ENCODE data around the gene NRSN2.
"Not testable (repeated sequence)": the region's sequence is repeated elsewhere in the genome, so short reads cannot be mapped to it uniquely, and the experiment has no call there.

Gene NRSN2

DNA sequence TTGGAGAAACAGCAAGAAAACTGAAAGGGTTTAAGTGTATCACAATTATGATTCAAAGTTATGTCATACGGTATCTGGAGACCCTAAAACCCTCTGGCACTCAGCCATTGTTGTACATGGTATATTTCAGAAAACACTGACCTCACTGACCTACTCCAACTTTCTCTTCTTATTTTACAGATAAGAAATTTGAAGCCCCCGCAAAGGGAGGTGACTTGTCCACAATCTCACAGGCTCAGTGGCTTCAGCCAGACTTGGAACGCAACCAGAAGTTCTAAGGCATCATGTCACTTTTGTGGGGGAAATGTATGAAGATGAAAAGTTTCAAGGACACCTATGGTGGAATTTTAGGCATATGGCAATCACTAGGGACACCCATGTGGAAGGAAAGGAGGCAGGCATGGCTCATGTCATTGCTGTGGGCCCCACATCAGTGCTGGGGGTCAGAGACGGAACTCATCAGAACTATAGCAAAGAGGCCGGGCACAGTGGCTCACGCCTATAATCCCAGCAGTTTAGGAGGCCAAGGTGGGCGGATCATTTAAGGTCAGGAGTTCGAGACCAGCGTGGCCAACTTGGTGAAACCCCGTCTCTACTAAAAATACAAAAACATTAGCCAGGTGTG is 28.5 kb downstream of the NRSN2 start:
- DNase-seq: no peak

DNA sequence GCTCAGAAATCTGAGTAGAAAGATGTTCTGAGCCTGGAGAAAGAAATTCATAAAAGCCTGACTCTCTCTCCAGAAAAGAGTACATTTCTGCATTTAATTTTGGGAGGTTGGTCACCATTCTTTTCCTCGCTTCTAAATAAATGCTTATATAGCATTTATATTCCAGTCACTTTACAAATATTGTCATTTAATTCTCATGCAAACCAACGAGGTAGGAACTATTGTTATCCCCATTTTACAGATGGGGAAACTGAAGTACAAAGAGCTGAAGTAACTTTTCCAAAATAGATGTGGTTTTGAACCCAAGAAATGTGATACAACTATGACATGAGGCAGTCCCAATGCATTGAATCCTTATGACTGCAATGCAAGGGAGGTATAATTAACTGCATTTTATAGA is 29.2 kb downstream of the NRSN2 start:
- no peak for DNase-seq

DNA sequence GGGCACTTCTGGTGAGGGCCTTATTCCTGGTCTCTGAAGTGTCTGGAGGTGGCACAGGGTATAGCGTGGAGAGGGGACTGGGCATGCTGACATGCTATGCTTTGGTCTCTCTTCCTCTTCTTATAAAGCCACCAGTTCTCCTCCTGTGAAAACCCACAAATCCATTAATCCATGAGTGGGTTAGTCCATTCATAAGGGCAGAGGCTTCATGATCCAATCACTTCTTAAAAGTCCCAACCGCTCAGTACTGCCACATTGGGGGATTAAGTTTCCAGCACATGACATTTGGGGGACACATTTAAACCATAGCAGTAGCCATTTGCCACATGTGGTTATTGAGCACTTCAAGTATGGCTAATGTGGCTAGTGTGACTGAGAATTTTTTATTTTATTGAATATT is 29.8 kb downstream of the NRSN2 start:
- no peak for DNase-seq

DNA sequence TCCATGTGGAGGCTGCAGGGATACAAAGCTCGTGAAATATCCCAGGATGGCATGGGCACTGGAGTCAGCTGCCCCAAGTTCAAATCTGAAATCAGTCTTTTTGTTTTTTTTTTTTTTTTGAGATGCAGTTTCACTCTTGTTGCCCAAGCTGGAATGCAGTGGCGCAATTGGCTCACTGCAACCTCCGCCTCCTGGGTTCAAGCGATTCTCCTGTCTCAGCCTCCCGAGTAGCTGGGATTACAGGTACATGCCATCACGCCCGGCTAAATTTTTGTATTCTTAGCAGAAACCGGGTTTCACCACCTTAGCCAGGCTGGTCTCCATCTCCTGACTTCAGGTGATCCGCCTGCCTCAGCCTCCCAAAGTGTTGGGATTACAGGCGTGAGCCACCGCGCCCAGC is 30.7 kb downstream of the NRSN2 start:
- DNase-seq: not testable (repeated sequence)

DNA sequence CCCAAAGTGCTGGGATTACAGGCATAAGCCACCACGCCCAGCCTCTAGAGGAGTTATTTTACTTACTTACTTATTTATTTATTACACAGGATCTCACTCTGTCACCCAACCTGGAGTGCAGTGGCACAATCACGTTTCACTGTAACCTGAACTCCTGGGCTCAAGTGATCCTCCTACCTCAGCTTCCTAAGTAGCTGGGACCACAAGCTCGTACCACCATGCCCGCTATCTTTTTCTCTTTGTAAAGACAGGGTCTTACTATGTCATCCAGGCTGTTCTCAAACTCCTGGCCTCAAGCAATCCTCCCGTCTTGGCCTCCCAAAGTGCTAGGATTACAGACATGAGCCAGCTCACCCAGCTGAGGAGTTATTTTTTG is 32.0 kb downstream of the NRSN2 start:
- DNase-seq: no peak

DNA sequence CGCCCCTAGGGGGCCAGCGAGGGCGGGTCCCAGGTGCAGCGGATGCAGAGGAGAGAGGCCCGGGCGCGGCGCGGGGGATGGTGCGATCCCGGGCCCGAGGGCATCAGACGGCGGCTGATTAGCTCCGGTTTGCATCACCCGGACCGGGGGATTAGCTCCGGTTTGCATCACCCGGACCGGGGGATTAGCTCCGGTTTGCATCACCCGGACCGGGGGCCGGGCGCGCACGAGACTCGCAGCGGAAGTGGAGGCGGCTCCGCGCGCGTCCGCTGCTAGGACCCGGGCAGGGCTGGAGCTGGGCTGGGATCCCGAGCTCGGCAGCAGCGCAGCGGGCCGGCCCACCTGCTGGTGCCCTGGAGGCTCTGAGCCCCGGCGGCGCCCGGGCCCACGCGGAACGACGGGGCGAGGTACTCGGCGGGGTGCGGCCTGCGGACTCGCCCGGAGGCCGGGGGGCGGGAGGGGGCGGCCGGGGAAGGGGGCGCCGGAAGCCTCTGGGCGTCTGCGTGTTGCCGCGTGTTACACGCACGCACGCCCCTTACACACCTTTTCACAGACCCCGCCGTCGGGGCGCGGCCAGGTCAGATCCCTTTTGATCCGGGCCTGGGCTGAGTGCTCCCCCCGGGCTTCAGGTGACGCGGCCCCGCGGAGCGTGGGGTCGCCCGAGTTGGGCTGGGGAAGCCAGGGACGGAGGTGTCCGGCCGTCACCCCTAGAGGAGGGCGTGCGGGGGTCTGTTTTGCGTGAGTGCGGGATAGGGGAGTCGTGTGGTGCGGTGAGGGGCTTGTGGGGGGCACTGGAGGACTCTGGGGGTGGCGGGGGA is 34.1 kb downstream of the NRSN2 start:
- DNase-seq: no peak

DNA sequence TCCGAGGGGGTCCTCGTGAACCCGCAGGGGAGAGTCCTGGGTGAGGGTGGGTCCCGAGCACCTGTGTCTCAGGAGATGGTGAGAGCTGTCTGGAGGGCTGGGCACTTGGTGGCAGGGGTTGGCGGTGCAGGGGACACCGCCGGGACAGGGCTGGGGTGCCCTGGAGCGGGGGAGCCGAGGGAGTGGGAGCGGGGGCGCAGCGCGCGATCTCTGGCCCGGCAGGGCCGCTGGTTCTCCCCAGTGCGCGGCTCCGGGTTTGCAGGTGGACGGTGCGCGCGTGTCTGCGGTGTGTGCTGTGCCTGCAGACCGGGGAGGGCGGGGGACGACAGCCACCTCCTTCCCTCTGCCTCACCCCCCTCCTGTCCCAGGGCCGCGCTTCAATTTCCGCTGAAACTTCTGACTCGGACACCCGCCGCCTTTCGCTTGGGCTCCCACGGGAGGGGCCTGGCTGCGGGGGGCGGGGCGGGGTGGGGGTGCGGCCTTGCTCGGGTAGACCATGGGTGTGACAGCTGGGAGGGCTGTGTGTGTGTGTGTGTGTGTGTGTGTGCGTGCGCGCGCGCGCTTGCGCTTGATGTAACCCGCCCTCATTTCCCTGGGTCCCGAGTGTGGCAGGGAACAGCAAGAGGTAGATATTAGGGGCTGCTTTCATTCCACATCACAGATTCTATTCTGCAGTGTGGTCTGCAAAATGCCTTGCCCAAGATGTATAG is 34.8 kb downstream of the NRSN2 start:
- peak; percentile 54 for DNase-seq

DNA sequence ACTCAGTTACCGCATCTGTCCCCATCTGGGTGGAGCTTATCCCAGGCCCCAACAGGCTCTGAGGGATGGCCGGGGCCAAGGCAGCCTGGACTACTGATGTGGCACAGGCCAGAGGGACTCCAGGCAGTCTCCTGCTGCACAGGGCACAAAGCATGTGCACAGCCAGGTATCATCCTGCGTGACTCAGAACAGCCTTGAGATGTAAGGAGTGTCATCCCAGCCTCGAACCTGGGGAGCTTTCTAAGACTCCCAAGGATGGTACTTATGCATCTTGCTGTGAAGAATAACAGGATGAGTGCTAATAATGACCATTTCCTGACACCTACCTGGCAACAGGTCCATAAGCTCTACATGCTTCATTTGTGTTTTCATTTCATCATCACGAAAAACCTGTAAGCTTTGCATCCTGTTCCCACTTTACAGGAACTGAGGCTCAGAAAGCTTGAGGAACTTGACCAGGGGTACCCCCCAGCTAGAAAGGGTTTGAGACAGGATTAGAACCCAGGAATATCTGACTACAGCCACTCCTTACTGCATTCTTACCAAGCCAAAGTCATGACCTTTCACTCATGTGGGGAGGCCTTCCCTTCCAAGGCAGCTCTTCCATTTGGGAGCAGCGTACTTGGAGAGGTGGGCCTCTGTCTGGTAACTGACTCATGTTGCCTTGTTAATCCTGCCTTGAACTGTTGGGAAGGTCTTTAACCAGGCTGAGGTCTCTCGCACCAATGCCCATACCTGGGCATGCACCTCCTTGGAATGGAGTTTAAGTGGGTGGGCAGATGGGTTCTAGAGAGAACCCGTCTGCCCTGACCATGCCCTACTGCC is 35.6 kb downstream of the NRSN2 start:
- DNase-seq: no peak

DNA sequence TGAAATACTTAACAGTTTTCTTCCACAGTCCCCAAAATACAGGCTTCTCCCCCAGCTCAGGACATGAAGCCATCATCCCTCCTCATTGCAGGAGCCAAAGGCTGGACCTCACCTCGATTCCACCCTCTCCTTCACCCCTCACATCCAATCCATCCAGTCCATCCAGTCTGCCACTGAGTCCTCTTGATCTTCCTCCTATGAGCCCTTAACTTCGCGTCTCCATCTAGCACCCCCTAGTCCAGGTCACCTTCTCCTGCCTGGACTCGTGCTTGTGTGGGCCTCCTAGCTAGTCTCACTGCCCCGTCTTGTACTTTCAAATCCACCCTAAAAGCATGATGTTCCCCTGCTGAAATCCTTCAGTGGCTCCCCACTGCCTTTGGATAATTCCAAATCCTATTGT is 37.0 kb downstream of the NRSN2 start:
- no peak for DNase-seq

DNA sequence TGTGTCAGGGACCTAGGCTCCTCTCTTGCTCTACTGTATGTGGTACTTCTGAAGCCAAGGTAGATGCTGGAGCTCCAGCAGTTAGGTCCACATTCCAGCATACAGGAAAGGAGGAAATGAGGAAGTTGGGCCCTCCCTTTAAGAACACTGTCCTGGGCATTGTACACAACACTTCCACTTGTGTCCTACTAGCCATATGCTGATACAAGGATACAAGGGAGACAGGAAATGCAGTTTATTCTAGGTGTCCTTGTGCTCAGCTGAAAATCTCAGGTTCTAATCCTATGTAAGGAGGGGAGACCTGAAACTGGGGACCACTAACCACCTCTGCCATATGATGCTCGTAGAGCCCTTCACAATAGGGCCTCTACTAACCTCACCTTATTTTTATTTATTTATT is 37.8 kb downstream of the NRSN2 start:
- DNase-seq: no peak

DNA sequence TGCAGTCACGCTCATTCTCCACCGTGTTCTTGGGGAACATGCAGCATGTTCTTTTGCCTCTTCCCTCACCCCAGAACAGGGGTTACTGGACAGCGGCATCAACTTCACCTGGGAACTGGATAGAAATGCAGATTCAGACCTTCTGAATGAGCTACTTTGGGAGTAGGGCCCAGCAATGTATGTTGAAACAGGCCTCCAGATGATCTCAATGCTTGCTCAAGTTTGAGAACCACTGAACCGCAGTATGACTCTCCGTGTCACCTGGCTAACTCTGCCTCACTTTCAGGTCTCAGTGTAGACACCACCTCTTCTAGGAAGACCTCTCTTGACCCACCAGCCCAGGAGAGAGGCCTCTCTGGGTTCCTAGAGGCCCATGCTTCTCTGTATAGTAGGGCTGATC is 38.5 kb downstream of the NRSN2 start:
- DNase-seq: no peak

DNA sequence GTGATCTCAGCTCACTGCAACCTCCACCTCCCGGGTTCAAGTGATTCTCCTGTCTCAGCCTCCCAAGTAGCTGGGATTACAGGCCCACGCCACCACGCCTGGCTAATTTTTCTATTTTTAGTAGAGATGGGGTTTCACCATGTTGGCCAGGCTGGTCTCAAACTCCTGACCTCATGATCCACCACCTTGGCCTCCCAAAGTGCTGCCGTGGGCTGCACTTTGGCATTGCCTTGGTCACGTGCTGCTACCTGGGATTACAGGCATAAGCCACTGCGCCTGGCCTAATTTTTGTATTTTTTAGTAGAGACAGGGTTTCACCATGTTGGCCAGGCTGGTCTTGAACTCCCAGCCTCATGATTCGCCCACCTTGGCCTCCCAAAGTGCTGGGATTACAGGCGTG is 39.7 kb downstream of the NRSN2 start:
- not testable (repeated sequence) for DNase-seq

DNA sequence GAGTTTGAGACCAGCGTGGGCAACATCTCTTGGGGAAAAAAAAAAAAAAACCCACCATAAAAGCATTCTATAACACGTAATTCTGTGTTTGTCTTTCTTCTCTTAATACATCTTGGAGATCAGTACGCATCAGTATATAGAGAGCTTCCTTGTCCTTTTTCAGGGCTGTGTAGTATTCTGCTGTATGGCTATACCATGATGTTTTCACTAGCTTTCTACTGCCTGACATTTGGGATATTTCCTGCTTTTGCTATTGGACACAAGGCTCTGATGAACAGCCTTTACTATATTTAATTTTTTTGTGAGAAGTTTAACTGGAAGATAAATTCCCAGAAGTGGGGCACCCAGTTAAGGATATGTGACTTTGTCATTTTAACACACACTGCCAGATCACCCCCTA is 40.6 kb downstream of the NRSN2 start:
- no peak for DNase-seq

DNA sequence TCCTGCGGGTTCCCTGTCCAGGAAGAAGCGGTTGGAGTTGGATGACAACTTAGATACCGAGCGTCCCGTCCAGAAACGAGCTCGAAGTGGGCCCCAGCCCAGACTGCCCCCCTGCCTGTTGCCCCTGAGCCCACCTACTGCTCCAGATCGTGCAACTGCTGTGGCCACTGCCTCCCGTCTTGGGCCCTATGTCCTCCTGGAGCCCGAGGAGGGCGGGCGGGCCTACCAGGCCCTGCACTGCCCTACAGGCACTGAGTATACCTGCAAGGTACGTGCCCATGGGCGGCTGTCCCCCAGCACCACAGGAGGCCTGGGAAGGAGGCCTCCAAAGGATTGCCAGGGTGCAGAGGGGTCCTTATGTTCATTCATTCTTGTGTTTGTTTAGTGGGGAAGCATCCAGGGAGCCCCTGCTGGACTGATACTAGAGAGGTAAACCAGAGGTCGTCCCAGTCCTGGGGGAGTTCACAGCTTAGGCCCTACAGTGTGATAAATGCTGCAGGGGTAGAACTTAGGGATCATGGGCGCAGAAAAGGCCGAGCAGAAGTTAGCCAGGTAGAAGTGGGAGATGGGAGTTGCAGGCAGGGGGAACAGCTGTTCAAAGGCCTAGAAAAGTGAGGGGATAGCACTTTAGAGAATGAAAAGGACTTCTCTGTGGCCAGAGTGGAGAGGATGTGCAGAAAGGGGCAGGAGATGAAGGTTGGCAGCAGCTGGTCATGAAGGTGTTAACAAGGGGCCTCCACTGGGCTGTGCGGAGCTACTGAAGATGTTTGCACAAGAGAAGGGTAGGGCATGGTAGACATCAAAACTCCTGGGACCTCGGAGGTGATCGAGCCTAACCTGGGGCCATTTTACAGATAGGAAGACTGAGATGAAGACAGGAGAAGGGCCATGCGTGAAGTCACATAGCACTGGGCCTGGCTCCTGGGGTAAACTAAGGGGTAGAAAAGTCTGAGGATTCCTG is 41.4 kb downstream of the NRSN2 start:
- DNase-seq: no peak

DNA sequence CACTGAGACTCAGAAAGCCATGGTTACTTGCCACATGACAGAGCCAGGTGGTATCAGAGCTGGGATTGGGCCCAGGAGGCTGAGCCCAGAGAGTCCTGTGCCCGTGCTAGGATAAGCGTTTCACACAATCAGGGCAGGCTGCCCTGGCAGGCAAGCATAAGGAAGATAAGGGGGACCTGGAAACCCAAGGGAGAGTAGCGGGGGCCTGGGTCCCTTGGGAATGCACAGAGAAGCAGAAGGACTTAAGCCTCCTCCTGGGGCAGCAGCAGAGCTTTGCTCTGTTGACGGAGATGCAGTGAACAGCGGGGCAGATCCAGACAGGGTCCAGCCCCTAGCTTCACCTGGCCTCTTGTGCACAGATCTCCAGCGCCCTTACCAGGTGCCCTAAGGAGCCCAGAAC is 42.3 kb downstream of the NRSN2 start:
- DNase-seq: no peak

DNA sequence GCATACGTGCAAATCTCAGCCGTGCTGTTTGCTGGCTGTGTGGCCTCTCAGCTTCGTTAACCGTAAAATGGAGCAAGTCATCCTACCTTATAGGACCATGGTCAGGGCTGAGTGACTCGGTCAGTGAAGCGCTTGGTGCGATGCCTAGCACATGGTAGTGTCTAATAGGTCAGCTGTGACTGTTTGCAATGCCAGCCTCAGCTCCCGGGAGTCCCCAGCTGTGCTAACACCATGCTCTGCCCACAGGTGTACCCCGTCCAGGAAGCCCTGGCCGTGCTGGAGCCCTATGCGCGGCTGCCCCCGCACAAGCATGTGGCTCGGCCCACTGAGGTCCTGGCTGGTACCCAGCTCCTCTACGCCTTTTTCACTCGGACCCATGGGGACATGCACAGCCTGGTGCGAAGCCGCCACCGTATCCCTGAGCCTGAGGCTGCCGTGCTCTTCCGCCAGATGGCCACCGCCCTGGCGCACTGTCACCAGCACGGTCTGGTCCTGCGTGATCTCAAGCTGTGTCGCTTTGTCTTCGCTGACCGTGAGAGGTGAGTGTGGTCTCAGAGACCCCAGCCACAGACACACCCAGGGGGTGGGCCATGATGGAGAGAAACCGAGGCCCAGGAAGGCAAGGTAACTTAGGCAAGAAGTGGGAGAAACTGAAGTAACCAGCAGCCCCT is 44.3 kb downstream of the NRSN2 start:
- no peak for DNase-seq

DNA sequence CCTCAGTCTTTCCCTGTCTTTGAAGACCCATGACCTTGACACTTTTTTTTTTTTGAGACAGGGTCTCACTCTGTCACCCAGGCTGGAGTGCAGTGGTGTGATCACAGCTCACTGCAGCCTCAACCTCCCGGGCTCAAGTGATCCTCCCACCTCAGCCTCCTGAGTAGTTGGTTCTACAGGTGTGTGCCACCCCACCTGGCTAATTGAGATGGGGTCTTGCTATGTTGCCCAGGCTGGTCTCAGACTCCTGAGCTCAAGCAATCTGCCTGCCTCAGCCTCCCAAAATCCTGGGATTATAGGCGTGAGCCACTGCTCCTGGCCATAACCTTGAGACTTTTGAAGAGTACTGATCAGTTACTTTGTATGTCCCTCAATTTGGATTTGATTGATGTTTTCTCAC is 46.4 kb downstream of the NRSN2 start:
- not testable (repeated sequence) for DNase-seq

DNA sequence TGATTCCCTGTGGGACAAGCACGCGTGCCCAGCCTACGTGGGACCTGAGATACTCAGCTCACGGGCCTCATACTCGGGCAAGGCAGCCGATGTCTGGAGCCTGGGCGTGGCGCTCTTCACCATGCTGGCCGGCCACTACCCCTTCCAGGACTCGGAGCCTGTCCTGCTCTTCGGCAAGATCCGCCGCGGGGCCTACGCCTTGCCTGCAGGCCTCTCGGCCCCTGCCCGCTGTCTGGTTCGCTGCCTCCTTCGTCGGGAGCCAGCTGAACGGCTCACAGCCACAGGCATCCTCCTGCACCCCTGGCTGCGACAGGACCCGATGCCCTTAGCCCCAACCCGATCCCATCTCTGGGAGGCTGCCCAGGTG is 49.3 kb downstream of the NRSN2 start:
- DNase-seq: no peak

DNA sequence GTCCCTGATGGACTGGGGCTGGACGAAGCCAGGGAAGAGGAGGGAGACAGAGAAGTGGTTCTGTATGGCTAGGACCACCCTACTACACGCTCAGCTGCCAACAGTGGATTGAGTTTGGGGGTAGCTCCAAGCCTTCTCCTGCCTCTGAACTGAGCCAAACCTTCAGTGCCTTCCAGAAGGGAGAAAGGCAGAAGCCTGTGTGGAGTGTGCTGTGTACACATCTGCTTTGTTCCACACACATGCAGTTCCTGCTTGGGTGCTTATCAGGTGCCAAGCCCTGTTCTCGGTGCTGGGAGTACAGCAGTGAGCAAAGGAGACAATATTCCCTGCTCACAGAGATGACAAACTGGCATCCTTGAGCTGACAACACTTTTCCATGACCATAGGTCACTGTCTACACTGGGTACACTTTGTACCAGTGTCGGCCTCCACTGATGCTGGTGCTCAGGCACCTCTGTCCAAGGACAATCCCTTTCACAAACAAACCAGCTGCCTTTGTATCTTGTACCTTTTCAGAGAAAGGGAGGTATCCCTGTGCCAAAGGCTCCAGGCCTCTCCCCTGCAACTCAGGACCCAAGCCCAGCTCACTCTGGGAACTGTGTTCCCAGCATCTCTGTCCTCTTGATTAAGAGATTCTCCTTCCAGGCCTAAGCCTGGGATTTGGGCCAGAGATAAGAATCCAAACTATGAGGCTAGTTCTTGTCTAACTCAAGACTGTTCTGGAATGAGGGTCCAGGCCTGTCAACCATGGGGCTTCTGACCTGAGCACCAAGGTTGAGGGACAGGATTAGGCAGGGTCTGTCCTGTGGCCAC is 49.9 kb downstream of the NRSN2 start:
- DNase-seq: no peak

DNA sequence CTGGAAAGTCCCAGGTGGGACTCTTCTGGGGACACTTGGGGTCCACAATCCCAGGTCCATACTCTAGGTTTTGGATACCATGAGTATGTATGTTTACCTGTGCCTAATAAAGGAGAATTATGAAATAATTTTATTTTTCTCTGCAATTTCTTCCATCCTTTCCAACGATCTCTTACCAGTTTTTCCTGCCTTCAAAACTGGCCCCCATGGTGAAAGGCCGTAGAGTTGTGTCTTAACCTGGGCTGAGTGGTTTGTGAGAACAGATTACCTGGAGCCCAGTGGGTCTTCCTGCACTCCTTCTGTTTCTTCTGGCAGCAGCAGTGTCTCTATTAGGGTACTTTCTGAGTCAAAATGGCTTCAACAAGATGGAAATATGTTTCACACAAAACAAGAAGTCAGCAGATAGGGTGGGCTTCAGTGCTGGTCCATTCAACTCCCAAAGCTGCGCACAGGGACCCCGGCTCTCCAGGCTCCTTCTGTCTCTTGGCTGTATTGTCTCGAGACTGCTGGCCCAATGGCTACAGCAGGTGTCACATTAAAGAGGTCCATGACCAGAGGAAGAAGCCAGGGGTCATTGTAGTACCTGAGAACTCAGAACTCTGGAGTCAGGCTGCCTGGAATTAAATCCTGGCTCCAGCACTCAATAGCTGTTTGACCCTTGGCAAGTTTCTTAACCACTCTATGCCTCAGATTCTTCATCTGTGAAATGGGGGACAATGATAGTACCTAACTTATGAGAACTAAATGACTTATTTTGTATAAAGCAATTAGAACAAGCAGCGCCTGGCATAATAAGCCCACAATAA is 50.7 kb downstream of the NRSN2 start:
- no peak for DNase-seq
